ENCODE measurements around the gene PIGV.

DNA sequence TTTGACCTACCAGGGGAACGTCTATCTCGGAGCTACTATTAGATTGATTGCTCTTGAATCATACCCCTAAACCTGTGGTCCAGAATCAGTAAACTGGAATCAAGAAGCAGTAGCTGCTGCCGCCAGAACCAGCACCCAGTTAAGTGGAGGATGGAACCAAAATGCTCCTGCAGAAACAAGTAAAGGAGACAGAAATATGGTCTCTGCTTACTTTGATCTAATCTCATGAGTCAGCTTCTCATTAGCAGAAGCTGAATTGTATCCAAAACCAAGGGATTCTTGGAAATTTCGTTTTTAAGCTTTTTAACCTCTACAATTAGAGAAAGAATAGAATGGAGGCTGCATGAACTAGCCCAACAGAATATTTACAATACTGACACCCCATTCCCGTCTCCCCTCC lies 42.6 kb upstream of the PIGV start:
- TF ChIP-seq GATA2 (IDR thresholded peaks at IDR 0.05; ENCODE audit: low read depth, low read length) (no peak), GATA3 (IDR thresholded peaks at IDR 0.05; ENCODE audit: low read depth, low read length) (no peak)
